ENCODE results near the gene ZBTB37. TPM values are rescaled to one million over a fixed set of nuclear protein-coding genes. Genes with fewer than 3 reads are reported as not detected.

ZBTB37 gene
- total RNA-seq (2011; cell fraction: chromatin; rRNA removed; ENCODE audit: low replicate concordance) = 16.8 and 28.1 TPM in 2 replicates
- total RNA-seq (2011; cell fraction: nucleolus; rRNA removed) = 4.8 and 7.9 TPM in 2 replicates
- total RNA-seq (2011; cell fraction: nucleoplasm; rRNA removed) = 16.1 and 25.3 TPM in 2 replicates
- 5.3 and 5.4 TPM in 2 replicates for total RNA-seq (2014; rRNA removed)
- total RNA-seq (2014; rRNA removed; fragmentation: Illumina TruSeq; extraction: Trizol) = 13.9 and 15.2 TPM in 2 replicates
- total RNA-seq (2015; rRNA removed; fragmentation: Illumina TruSeq; extraction: Trizol) = 10.9 and 11.6 TPM in 2 replicates
- 10.2 and 10.5 TPM in 2 replicates for total RNA-seq (2021)
- polyA plus RNA-seq (2011; rRNA removed) = 6.7 and 8.2 TPM in 2 replicates
- polyA plus RNA-seq (2011; cell fraction: cytosol; rRNA removed) = 2.1 and 4.0 TPM in 2 replicates
- polyA plus RNA-seq (2011; cell fraction: nucleus; rRNA removed) = 9.4 and 12.8 TPM in 2 replicates
- 2.3 and 3.8 TPM in 2 replicates for polyA plus RNA-seq (2012)
- 4.3 and 5.1 TPM in 2 replicates for polyA plus RNA-seq (2014; fragmentation: Illumina TruSeq; extraction: Trizol)
- polyA plus RNA-seq (2014; fragmentation: Nextera tagmentation; extraction: Ambion mirVana) = 1 to 10 TPM; 1.3 TPM
- 3.7 and 3.8 TPM in 2 replicates for polyA plus RNA-seq (2014; rRNA removed)
- 22.3 and 30.3 TPM in 2 replicates for polyA minus RNA-seq (2011; rRNA and poly(A)+ RNA removed)
- 6.2 TPM in 2 replicates for polyA minus RNA-seq (2011; cell fraction: cytosol; rRNA and poly(A)+ RNA removed)
- polyA minus RNA-seq (2011; cell fraction: nucleus; rRNA and poly(A)+ RNA removed) = 9.8 and 22.7 TPM in 2 replicates
- Bru-seq, nascent RNA = percentile 70 among the genes with signal in this experiment
- percentile 83 among the genes with signal in this experiment for BruChase-seq, experiment 1, labeled RNA remaining after a 2-hour chase
- BruChase-seq, experiment 2, labeled RNA remaining after a 6-hour chase = percentile 89 among the genes with signal in this experiment
- long read RNA-seq, experiment 1, partial matches to known transcripts = 1 of 13 reads
- long read RNA-seq, experiment 1, other reads (novel, unspliced or antisense) = 12 of 13 reads
- long read RNA-seq, experiment 2 = 0 reads
- long read RNA-seq, experiment 3, partial matches to known transcripts = 0 of 3 reads
- long read RNA-seq, experiment 3, other reads (novel, unspliced or antisense) = 3 of 3 reads

DNA sequence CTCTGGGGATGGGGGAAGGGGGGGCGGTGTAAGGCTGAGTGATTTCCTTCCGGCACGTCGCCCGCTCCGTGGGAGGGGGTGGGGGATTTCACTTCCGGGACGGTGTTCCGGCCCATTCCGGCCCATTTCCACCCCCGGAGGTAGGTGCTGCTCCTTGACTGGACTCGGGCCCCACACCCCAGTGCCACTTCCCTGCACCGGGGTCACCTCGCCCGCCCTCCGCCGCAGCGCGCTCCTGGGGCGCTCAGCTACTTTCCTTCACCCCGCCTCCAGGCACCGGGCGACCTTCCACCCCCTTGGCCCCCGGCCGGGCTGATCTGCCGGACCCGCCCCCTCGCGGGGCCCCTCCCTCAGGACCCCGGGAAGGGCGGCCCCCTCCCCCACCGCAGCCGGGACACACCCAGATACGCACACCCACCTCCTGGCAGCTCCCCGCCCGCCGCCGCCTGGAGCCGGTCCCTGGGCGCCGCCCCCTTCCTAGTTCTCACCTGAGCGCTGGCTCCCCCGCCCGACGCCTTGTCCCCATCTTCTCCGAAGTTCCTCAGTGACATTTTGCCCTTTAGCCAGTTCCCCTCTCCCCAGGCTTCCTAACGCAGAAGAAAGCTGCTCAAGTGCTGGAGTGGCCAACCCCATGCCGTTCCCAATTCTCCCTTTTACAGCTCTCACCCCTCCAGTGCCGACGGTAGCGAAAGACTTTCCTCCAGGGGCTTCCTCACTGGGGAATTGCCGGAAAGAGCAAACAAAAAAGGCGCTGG, at the start of gene ZBTB37:
Gene ZBTB37, plus strand, starts transcription at position 115 of the 755 bp plus-strand sequence. CDS start 1,846 bp downstream, outside the sequence.
- Histone ChIP-seq H3K4me2 (ENCODE audit: insufficient read depth, low read length) (peak within 1 kb of the TSS; percentile 100), H3K9me3 (replicated peaks; ENCODE audit: control insufficient read depth, insufficient read depth, low read depth, low read length) (no peaks in the 10 kb centered on the region), H3K9ac (ENCODE audit: insufficient read depth in 1 of 2, low read depth in 2 of 2, low read length in 2 of 2) (peak within 1 kb of the TSS; percentile 94 to 97), H3K36me3 (ENCODE audit: control insufficient read depth, insufficient read depth, low read length) (peaks cover 52% of the 10 kb centered on the region), H3K4me1 (replicated peaks in 1 of 2; ENCODE audit: control insufficient read depth in 2 of 2, insufficient read depth in 2 of 2, low read length in 2 of 2) (peaks cover 17 to 34% of the 10 kb centered on the region in 2 experiments), H2AFZ (ENCODE audit: low read depth, low read length) (peak within 1 kb of the TSS; percentile 89), H3K4me3 (peak within 1 kb of the TSS; percentile 86), H3K27ac (ENCODE audit: extremely low read depth, low read depth, low read length) (peak within 1 kb of the TSS; percentile 95), H3K9me1 (ENCODE audit: control insufficient read depth, insufficient read depth, low read length) (peaks cover 2% of the 10 kb centered on the region), H3K79me2 (ENCODE audit: control insufficient read depth, insufficient read depth, low read length) (peaks cover 80% of the 10 kb centered on the region), H3K27me3 (ENCODE audit: control insufficient read depth in 2 of 2, insufficient read depth in 2 of 2, low read length in 2 of 2) (no peaks in the 10 kb centered on the region; a peak in 1 of 5 replicates), H4K20me1 (replicated peaks; ENCODE audit: control insufficient read depth, insufficient read depth, low read length) (peaks cover 39% of the 10 kb centered on the region)
- ChIA-PET POLR2A (interaction anchor here (0.5 to 9.7 kb wide), 69 partner anchors 8 to 1336 kb away, joined by 3 to 183 read pairs (median 4); partner anchors contain the start of genes CENPL, DARS2, KLHL20 and MRPS14), CTCF (ENCODE audit: low intra/inter-chr PET ratio) (interaction anchor here (0.6 kb wide), 3 partner anchors 181 to 834 kb away, joined by 3 to 6 read pairs (median 4); no protein-coding TSS in a partner anchor)
- intact Hi-C loops (cut with micrococcal nuclease) (loop anchor here (1.0 to 5.0 kb wide), 5 partner anchors 44 to 391 kb away; partner anchors contain the start of genes CENPL, DARS2, PRDX6 and RABGAP1L), in situ Hi-C loops (cut with MboI) (no loop called here)
- ATAC-seq = peak; percentile 81
- no TSS peak for BruUV-seq (replicated peaks)
- DNase-seq (ENCODE audit: extremely low read depth in 1 of 4, low spot score in 3 of 4) = peak; percentile 97 to 99 (median 98)
- 0% methylated on average over 21 of the region's 53 CpGs for WGBS (ENCODE audit: insufficient coverage, low coverage, missing lambda C conversion rate)
- no peak for FAIRE-seq
- TF ChIP-seq BRD4 (IDR thresholded peaks at IDR 0.05) = no peak; the same call in 1 of the 2 replicates
- TF ChIP-seq ZNF75A (CRISPR knock-in tag; IDR thresholded peaks at IDR 0.05) = no peak
- TF ChIP-seq ZNF12 (CRISPR knock-in tag; IDR thresholded peaks at IDR 0.05) = no peak
- no peak for TF ChIP-seq TCF7L2 (IDR thresholded peaks at IDR 0.05; ENCODE audit: low read depth, low read length)
- no peak for TF ChIP-seq RFX1 (IDR thresholded peaks at IDR 0.05)
- TF ChIP-seq SIN3B (IDR thresholded peaks at IDR 0.05; ENCODE audit: low read depth) = no peak
- TF ChIP-seq GTF2A2 (tag; IDR thresholded peaks at IDR 0.05) = no peak
- TF ChIP-seq HNRNPLL (IDR thresholded peaks at IDR 0.05; ENCODE audit: low read depth, low read length, poor library complexity, severe bottlenecking) = peak; percentile 19
- 0 out of 2 replicates have a peak, but pooled peaks have one; percentile 38 for TF ChIP-seq LARP7 (IDR thresholded peaks at IDR 0.05)
- no peak for TF ChIP-seq SRSF3 (IDR thresholded peaks at IDR 0.05; ENCODE audit: insufficient read depth, low read length)
- TF ChIP-seq, protein P1, sequence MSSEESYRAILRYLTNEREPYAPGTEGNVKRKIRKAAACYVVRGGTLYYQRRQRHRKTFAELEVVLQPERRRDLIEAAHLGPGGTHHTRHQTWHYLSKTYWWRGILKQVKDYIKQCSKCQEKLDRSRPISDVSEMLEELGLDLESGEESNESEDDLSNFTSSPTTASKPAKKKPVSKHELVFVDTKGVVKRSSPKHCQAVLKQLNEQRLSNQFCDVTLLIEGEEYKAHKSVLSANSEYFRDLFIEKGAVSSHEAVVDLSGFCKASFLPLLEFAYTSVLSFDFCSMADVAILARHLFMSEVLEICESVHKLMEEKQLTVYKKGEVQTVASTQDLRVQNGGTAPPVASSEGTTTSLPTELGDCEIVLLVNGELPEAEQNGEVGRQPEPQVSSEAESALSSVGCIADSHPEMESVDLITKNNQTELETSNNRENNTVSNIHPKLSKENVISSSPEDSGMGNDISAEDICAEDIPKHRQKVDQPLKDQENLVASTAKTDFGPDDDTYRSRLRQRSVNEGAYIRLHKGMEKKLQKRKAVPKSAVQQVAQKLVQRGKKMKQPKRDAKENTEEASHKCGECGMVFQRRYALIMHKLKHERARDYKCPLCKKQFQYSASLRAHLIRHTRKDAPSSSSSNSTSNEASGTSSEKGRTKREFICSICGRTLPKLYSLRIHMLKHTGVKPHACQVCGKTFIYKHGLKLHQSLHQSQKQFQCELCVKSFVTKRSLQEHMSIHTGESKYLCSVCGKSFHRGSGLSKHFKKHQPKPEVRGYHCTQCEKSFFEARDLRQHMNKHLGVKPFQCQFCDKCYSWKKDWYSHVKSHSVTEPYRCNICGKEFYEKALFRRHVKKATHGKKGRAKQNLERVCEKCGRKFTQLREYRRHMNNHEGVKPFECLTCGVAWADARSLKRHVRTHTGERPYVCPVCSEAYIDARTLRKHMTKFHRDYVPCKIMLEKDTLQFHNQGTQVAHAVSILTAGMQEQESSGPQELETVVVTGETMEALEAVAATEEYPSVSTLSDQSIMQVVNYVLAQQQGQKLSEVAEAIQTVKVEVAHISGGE (CRISPR knock-in tag; IDR thresholded peaks at IDR 0.05) = peak; percentile 69 to 97 (median 95); a peak in 5 of 6 replicates
- TF ChIP-seq SMARCA4 (IDR thresholded peaks at IDR 0.05) = no peak; the same call in 1 of the 2 replicates

Measured in K562 (cell line).